Chondrocyte (in vitro differentiated cells): ENCODE measurements around the gene NOP58. TPM values are rescaled to one million over a fixed set of nuclear protein-coding genes. Genes with fewer than 3 reads are reported as not detected.
"Not testable (repeated sequence)": the region's sequence is repeated elsewhere in the genome, so short reads cannot be mapped to it uniquely, and the experiment has no call there.

Experiments
- DNase-seq: peaks from one replicate; pipeline ENCODE4 v3.0.0; 2021; ENCODE audit warnings: mixed read lengths, low spot score
- H3K27ac Mint-ChIP-seq: one replicate; pipeline ENCODE4 v1.8.0; 2021; ENCODE audit warnings: mild to moderate bottlenecking, moderate library complexity, mixed read lengths; ENCODE audit not compliant: unreplicated experiment
- H3K27me3 Mint-ChIP-seq: 2 replicates; pipeline ENCODE4 v1.8.0; 2021; ENCODE audit warnings: low read depth, mixed read lengths
- H3K36me3 Mint-ChIP-seq: 2 replicates; pipeline ENCODE4 v1.8.0; 2021; ENCODE audit warnings: low read depth, mixed read lengths
- H3K4me1 Mint-ChIP-seq: 2 replicates; pipeline ENCODE4 v1.8.0; 2021; ENCODE audit warnings: low read depth, mild to moderate bottlenecking, mixed read lengths
- H3K4me3 Mint-ChIP-seq: one replicate; pipeline ENCODE4 v1.8.0; 2021; ENCODE audit warnings: mild to moderate bottlenecking, moderate library complexity, mixed read lengths; ENCODE audit not compliant: unreplicated experiment
- H3K9me3 Mint-ChIP-seq: 2 replicates; pipeline ENCODE4 v1.8.0; 2021; ENCODE audit warnings: low read depth, mixed read lengths
- CTCF ChIP-seq: fragments of 200-600 bp; sonication (generic); IDR thresholded peaks from 2 replicates; pipeline ENCODE4 v1.5.0; 2021; ENCODE audit warnings: antibody characterized with exemption, mild to moderate bottlenecking, moderate library complexity
- long read RNA-seq: library from polyadenylated mRNA; stranded (forward); transcript quantifications from one replicate; pipeline ENCODE4 v2.0.0, GENCODE V29; 2021
- total RNA-seq: library from RNA; stranded (reverse); gene quantifications from 3 replicates; pipeline ENCODE4 v1.2.1, GENCODE V29; 2021

NOP58 gene
- total RNA-seq: 30.0 to 40.5 TPM (median 32.3 TPM) in 3 replicates
- long read RNA-seq, transcript NOP58-201 (15 exons, 2,046 nt): major isoform, 26 of 36 reads
- long read RNA-seq, partial matches to known transcripts: 9 of 36 reads
- long read RNA-seq, other reads (novel, unspliced or antisense): 1 of 36 reads

DNA sequence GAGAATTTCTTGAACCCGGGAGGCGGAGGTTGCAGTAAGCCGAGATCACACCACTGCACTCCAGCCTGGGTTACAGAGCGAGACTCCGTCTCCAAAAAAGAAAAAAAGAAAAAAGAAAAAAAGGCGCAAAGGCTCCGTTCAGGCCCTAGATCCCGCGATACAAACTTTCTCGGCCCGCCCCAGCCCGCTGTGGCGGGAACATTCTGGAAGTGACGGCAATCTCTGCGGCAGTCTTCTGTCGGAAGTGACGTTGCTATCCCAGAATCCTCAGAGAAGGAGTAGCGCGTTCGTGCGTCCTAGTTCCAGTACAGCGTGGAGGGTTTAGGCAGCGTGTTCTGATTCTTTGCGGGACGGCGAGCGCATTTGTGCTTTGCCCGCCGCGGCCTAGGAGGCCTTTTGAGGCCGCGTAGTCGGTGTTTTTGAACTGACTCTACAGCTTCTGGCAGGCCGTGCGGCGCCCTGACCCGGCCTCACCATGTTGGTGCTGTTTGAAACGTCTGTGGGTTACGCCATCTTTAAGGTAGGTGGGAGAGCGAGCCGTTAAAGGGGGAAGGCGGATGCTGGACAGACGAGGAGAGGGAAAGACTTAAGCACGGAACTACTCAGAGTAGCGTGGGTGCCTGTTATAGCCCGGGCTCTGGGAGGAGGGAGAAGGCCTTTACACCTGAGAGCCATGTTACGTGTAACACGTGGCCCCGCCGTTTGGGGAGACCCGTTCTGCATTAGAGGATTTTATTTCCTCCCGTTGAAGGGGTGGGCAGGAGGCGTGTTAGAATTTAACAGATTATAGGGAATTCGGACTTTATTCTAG, at the start of gene NOP58:
TSS of gene NOP58 (plus strand) at position 297 of the 811 bp plus-strand sequence. CDS start at position 476, 179 bp downstream.
- H3K27me3 Mint-ChIP-seq: no peaks in the 10 kb centered on the region
- H3K27ac Mint-ChIP-seq: no peak within 1 kb of the TSS
- DNase-seq: peak; percentile 95
- no peaks in the 10 kb centered on the region for H3K9me3 Mint-ChIP-seq
- H3K36me3 Mint-ChIP-seq: no peaks in the 10 kb centered on the region
- TF ChIP-seq CTCF: no peak
- H3K4me3 Mint-ChIP-seq: no peak within 1 kb of the TSS
- peaks cover 22% of the 10 kb centered on the region for H3K4me1 Mint-ChIP-seq

- no peaks in the 10 kb centered on the region for H3K9me3 Mint-ChIP-seq
- no peaks in the 10 kb centered on the region for H3K27me3 Mint-ChIP-seq
- no peak for TF ChIP-seq CTCF
- H3K4me1 Mint-ChIP-seq: peaks cover 11% of the 10 kb centered on the region
- DNase-seq: no peak
- H3K27ac Mint-ChIP-seq: peak overlapping the region; percentile 74
- no peak overlapping the region for H3K4me3 Mint-ChIP-seq
- peaks cover 11% of the 10 kb centered on the region for H3K36me3 Mint-ChIP-seq
Measured at GRCh38 chr2:202221873-202222272, 43.7 kb upstream of the NOP58 start.

GRCh38 chr2:202237787-202238233, 27.8 kb upstream of the NOP58 start:
- H3K4me1 Mint-ChIP-seq: peaks cover 23% of the 10 kb centered on the region
- no peaks in the 10 kb centered on the region for H3K36me3 Mint-ChIP-seq
- H3K27ac Mint-ChIP-seq: peak overlapping the region; percentile 96
- no peaks in the 10 kb centered on the region for H3K27me3 Mint-ChIP-seq
- H3K4me3 Mint-ChIP-seq: peak overlapping the region; percentile 91
- H3K9me3 Mint-ChIP-seq: no peaks in the 10 kb centered on the region
- no peak for TF ChIP-seq CTCF
- no peak for DNase-seq

- H3K9me3 Mint-ChIP-seq: no peaks in the 10 kb centered on the region
- TF ChIP-seq CTCF: no peak
- DNase-seq: peak; percentile 91
- H3K4me3 Mint-ChIP-seq: peak within 1 kb of the TSS; percentile 91
- no peaks in the 10 kb centered on the region for H3K27me3 Mint-ChIP-seq
- H3K4me1 Mint-ChIP-seq: peaks cover 23% of the 10 kb centered on the region
- H3K36me3 Mint-ChIP-seq: no peaks in the 10 kb centered on the region
- peak within 1 kb of the TSS; percentile 97 for H3K27ac Mint-ChIP-seq
Measured at GRCh38 chr2:202238234-202239197, 27.0 kb upstream of the NOP58 start, which contains the start of gene SUMO1. Gene SUMO1 (minus strand): TSS chr2:202238597. CDS start chr2:202238451, 146 bp downstream.

DNA sequence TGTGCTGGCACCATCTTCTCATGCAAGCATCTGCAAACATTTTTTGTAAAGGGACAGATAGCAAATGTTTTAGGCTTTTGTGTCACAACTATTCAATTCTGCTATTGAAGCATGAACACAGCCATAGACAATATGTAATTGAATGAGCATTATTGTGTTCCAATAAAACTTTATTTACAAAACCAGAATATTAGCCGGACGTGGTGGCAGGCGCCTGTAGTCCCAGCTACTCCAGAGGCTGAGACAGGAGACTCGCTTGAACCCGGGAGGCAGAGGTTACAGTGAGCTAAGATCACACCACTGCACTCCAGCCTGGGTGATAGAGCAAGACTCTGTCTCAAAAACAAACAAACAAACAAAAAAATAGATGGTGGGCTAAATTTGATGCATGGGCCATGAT, 17.9 kb upstream of the NOP58 start:
- H3K4me1 Mint-ChIP-seq, H3K9me3 Mint-ChIP-seq, H3K36me3 Mint-ChIP-seq, H3K27ac Mint-ChIP-seq, DNase-seq, H3K4me3 Mint-ChIP-seq, H3K27me3 Mint-ChIP-seq: not testable (repeated sequence)
